ENCODE results near the gene PIK3C3.

Gene PIK3C3

DNA sequence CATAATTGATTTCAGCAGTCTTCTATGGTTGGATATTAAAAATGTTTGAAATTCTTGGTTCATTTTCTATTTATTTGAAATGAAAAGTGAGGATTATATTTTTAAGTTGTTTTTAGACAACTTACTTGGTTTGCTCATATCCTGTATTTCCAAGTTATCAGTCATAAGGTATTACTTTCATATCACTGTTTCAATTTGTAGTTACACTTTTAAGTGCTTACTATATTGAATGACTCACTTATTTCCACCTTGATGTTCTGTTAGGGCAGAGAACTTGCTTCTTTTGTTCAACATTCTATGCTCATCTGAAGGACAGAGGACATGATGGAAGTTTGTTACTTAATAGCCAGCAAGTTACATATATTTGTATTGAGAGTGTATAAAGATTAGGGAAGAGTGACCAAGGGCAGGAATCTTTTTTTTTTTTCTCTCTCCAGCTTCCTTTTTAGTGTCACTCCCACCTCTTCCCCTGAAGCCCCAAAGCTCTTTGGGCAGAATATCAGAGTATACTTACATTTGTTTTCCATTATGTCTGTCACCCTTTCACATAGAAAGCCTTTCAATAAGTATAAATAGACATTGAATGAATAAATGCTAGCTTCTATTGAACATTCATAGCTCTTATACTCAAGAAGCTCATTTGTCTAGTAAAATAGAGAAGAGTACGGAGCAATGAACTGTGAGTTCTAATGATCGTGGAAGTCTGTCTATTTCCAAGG, 28.1 kb downstream of the PIK3C3 start:
- Histone ChIP-seq H3K9me2 (replicated peaks; ENCODE audit: control insufficient read depth, low read length) (no peaks in the 10 kb centered on the region), H3K9me3 (ENCODE audit: control insufficient read depth, insufficient read depth, low read length) (no peaks in the 10 kb centered on the region), H3K79me2 (ENCODE audit: control insufficient read depth, low read length) (no peaks in the 10 kb centered on the region), H3K27me3 (ENCODE audit: control insufficient read depth, low read length) (no peaks in the 10 kb centered on the region), H3K36me3 (ENCODE audit: control insufficient read depth, low read length) (peaks cover 3% of the 10 kb centered on the region; the same call in 1 of the 2 replicates), H3K4me3 (ENCODE audit: low read length) (no peak overlapping the region), H3K4me1 (ENCODE audit: control insufficient read depth, low read length) (no peaks in the 10 kb centered on the region), H3F3A (ENCODE audit: control insufficient read depth, insufficient read depth) (no peaks in the 10 kb centered on the region), H3K27ac (ENCODE audit: low read depth, low read length) (no peak overlapping the region), H4K20me1 (ENCODE audit: control insufficient read depth, insufficient read depth, low read depth, low read length) (no peaks in the 10 kb centered on the region), H3K4me2 (ENCODE audit: low read length) (no peak overlapping the region)
- TF ChIP-seq EZH2phosphoT487 (IDR thresholded peaks at IDR 0.05; ENCODE audit: borderline replicate concordance, low read length): no peak
- TF ChIP-seq, protein P1, sequence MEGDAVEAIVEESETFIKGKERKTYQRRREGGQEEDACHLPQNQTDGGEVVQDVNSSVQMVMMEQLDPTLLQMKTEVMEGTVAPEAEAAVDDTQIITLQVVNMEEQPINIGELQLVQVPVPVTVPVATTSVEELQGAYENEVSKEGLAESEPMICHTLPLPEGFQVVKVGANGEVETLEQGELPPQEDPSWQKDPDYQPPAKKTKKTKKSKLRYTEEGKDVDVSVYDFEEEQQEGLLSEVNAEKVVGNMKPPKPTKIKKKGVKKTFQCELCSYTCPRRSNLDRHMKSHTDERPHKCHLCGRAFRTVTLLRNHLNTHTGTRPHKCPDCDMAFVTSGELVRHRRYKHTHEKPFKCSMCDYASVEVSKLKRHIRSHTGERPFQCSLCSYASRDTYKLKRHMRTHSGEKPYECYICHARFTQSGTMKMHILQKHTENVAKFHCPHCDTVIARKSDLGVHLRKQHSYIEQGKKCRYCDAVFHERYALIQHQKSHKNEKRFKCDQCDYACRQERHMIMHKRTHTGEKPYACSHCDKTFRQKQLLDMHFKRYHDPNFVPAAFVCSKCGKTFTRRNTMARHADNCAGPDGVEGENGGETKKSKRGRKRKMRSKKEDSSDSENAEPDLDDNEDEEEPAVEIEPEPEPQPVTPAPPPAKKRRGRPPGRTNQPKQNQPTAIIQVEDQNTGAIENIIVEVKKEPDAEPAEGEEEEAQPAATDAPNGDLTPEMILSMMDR (IDR thresholded peaks at IDR 0.05; ENCODE audit: low read depth, low read length, poor library complexity, severe bottlenecking): no peak

DNA sequence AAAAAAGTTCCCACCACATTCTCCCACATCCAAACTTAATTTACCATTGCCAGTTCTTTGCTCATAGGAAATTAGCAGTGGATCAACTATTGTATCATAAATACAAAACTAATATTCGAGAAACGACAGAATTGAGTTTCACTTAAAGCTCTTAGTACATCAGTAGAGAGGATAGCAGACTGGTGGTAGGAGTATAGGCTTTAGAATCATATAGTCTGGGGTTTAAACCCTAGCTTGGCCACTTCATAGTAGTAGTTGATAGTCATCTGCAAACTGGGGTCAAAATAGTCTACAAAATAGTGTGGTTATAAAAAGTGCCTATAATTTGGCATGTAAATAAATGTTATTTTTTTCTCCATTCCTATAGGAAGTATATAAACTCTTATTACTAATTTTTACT, 30.9 kb downstream of the PIK3C3 start:
- no peak for TF ChIP-seq EZH2phosphoT487 (IDR thresholded peaks at IDR 0.05; ENCODE audit: borderline replicate concordance, low read length)
- TF ChIP-seq, protein P1 (IDR thresholded peaks at IDR 0.05; ENCODE audit: low read depth, low read length, poor library complexity, severe bottlenecking): no peak
- H3F3A ChIP-seq (ENCODE audit: control insufficient read depth, insufficient read depth): no peaks in the 10 kb centered on the region
- H3K4me3 ChIP-seq (ENCODE audit: low read length): no peak overlapping the region
- no peak overlapping the region for H3K4me2 ChIP-seq (ENCODE audit: low read length)
- H3K27ac ChIP-seq (ENCODE audit: low read depth, low read length): no peak overlapping the region
- H3K27me3 ChIP-seq (ENCODE audit: control insufficient read depth, low read length): no peaks in the 10 kb centered on the region
- H3K9me3 ChIP-seq (ENCODE audit: control insufficient read depth, insufficient read depth, low read length): no peaks in the 10 kb centered on the region
- peaks cover 15% of the 10 kb centered on the region for H3K36me3 ChIP-seq (ENCODE audit: control insufficient read depth, low read length)
- no peaks in the 10 kb centered on the region for H4K20me1 ChIP-seq (ENCODE audit: control insufficient read depth, insufficient read depth, low read depth, low read length)
- H3K4me1 ChIP-seq (ENCODE audit: control insufficient read depth, low read length): no peaks in the 10 kb centered on the region
- no peaks in the 10 kb centered on the region for H3K9me2 ChIP-seq (replicated peaks; ENCODE audit: control insufficient read depth, low read length)
- no peaks in the 10 kb centered on the region for H3K79me2 ChIP-seq (ENCODE audit: control insufficient read depth, low read length)

DNA sequence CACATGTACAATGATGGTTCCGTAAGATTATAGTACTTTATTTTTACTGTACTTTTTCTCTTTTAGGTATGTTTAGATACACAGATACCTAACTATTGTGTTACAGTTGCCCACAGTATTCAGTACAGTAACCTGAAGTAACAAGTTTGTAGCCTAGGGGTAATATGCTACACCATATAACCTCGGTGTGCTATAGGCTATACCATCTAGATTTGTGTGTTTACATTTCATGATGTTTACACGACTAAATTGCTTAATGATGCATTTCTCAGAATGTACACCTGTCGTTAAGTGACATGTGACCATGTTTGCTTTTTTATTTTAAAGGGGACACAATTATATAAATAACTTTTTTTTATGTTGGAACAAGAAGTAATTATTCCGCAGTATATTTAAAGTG, 34.5 kb downstream of the PIK3C3 start:
- Histone ChIP-seq H3K27ac (ENCODE audit: low read depth, low read length) (no peak overlapping the region), H4K20me1 (ENCODE audit: control insufficient read depth, insufficient read depth, low read depth, low read length) (no peaks in the 10 kb centered on the region), H3K4me2 (ENCODE audit: low read length) (no peak overlapping the region), H3K4me3 (ENCODE audit: low read length) (no peak overlapping the region), H3K4me1 (ENCODE audit: control insufficient read depth, low read length) (no peaks in the 10 kb centered on the region), H3K27me3 (ENCODE audit: control insufficient read depth, low read length) (no peaks in the 10 kb centered on the region), H3K9me3 (ENCODE audit: control insufficient read depth, insufficient read depth, low read length) (no peaks in the 10 kb centered on the region), H3K9me2 (replicated peaks; ENCODE audit: control insufficient read depth, low read length) (no peaks in the 10 kb centered on the region), H3F3A (ENCODE audit: control insufficient read depth, insufficient read depth) (no peaks in the 10 kb centered on the region), H3K79me2 (ENCODE audit: control insufficient read depth, low read length) (no peaks in the 10 kb centered on the region), H3K36me3 (ENCODE audit: control insufficient read depth, low read length) (peaks cover 18% of the 10 kb centered on the region)
- no peak for TF ChIP-seq EZH2phosphoT487 (IDR thresholded peaks at IDR 0.05; ENCODE audit: borderline replicate concordance, low read length)
- TF ChIP-seq, protein P1 (IDR thresholded peaks at IDR 0.05; ENCODE audit: low read depth, low read length, poor library complexity, severe bottlenecking): no peak
